ENCODE measurements around the gene INHBA. TPM values are rescaled to one million over a fixed set of nuclear protein-coding genes. Genes with fewer than 3 reads are reported as not detected.

Gene INHBA
- total RNA-seq, 5 donors from 2014 or later (not counting 1 experiment from before 2014, with no cell fraction given), result 0.09 to 0.16 TPM; not detected in 3

DNA sequence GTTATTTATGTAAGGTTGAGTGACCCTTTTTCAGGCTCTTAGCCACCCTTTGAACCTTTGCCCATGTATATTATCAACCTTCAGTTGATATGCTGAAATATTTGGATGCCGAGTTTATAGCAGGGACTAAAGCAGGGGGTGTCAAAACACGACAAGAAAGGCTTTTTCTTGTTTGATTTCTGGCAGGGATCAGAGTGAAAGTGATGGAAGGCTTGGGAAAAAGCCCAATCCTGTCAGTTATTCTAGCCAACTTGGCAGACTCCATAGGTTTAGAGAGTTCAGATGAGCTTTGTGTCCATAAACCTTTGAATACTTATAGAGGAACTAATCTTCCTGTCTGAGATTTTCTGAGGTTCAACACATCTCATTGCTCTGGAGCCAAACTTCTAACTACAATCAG lies 47.5 kb downstream of the INHBA start:
- no peaks in the 10 kb centered on the region for H3K4me1 Mint-ChIP-seq
- DNase-seq (no peak), ATAC-seq (replicated peaks in 1 of 4) (no peak)
- Histone ChIP-seq H3K27me3 (replicated peaks in 1 of 2; ENCODE audit: control insufficient read depth in 2 of 2, extremely low read depth in 1 of 2, insufficient read depth in 2 of 2, low read length in 1 of 2) (no peaks in the 10 kb centered on the region), H3K4me1 (ENCODE audit: control insufficient read depth in 1 of 2, extremely low read depth in 1 of 2, insufficient read depth in 2 of 2, low read length in 2 of 2) (no peaks in the 10 kb centered on the region), H3K4me3 (ENCODE audit: control insufficient read depth in 1 of 2, extremely low read depth in 1 of 2, low read length in 1 of 2) (no peak overlapping the region), H3K36me3 (ENCODE audit: control insufficient read depth in 2 of 2, extremely low read depth in 1 of 2, insufficient read depth in 1 of 2, low read length in 1 of 2) (no peaks in the 10 kb centered on the region), H3K27ac (ENCODE audit: low read length) (no peak overlapping the region), H3K9me3 (no peaks in the 10 kb centered on the region)
- H3K9me3 Mint-ChIP-seq, result no peaks in the 10 kb centered on the region
- CTCF ChIA-PET, result no interaction called here
- no peaks in the 10 kb centered on the region for H3K36me3 Mint-ChIP-seq
- no peak overlapping the region for H3K27ac Mint-ChIP-seq
- WGBS (ENCODE audit: insufficient coverage), result 79% methylated on average over 2 of the region's 2 CpGs
- H3K27me3 Mint-ChIP-seq, result no peaks in the 10 kb centered on the region
- POLR2A ChIA-PET, result no interaction called here
- H3K4me3 Mint-ChIP-seq, result no peak overlapping the region

DNA sequence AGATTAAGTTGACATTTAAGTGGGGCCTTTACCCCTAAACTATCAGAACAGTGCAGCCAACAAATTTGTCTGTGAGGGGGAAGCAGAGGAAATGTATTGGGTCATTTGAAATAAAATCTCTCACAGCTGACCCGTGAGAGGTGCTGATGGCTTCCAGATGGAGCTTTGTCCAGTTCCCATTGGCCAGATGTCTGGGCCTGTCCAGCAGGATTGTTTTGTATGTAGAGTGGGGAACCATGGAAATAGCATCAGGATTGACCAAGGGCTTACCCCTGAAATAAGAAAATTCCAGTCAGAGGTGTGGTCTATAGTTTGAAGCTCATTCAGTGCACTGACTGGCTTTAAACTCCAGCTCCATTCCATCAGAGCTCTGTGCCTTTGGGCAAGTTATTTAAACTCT lies 50.6 kb downstream of the INHBA start:
- Mint-ChIP-seq H3K4me3 (no peak overlapping the region), H3K9me3 (peaks cover 0 to 3% (median 0%) of the 10 kb centered on the region in 3 donors), H3K27ac (no peak overlapping the region), H3K27me3 (no peaks in the 10 kb centered on the region), H3K36me3 (no peaks in the 10 kb centered on the region), H3K4me1 (no peaks in the 10 kb centered on the region)
- ATAC-seq (replicated peaks in 1 of 4) (no peak), DNase-seq (no peak)
- no peaks in the 10 kb centered on the region for H3K9me3 ChIP-seq
- ChIA-PET POLR2A (no interaction called here), CTCF (no interaction called here)
- no peaks in the 10 kb centered on the region for H3K36me3 ChIP-seq (ENCODE audit: control insufficient read depth in 2 of 2, extremely low read depth in 1 of 2, insufficient read depth in 1 of 2, low read length in 1 of 2)
- no peak overlapping the region for H3K27ac ChIP-seq (ENCODE audit: low read length)
- H3K4me1 ChIP-seq (ENCODE audit: control insufficient read depth in 1 of 2, extremely low read depth in 1 of 2, insufficient read depth in 2 of 2, low read length in 2 of 2), result no peaks in the 10 kb centered on the region
- H3K4me3 ChIP-seq (ENCODE audit: control insufficient read depth in 1 of 2, extremely low read depth in 1 of 2, low read length in 1 of 2), result no peak overlapping the region
- no peaks in the 10 kb centered on the region for H3K27me3 ChIP-seq (replicated peaks in 1 of 2; ENCODE audit: control insufficient read depth in 2 of 2, extremely low read depth in 1 of 2, insufficient read depth in 2 of 2, low read length in 1 of 2)
- no CpG with 5 or more reads among the region's 1 CpG for WGBS (ENCODE audit: insufficient coverage)

GRCh38 chr7:41648501-41648900 lies 54.4 kb downstream of the INHBA start:
- no peaks in the 10 kb centered on the region for H3K9me3 ChIP-seq
- POLR2A ChIA-PET, result no interaction called here
- Mint-ChIP-seq H3K9me3 (peaks cover 0 to 3% (median 3%) of the 10 kb centered on the region in 3 donors), H3K27ac (no peak overlapping the region), H3K27me3 (no peaks in the 10 kb centered on the region), H3K4me3 (no peak overlapping the region), H3K4me1 (no peaks in the 10 kb centered on the region), H3K36me3 (no peaks in the 10 kb centered on the region)
- H3K4me1 ChIP-seq (ENCODE audit: control insufficient read depth in 1 of 2, extremely low read depth in 1 of 2, insufficient read depth in 2 of 2, low read length in 2 of 2), result no peaks in the 10 kb centered on the region
- no peaks in the 10 kb centered on the region for H3K36me3 ChIP-seq (ENCODE audit: control insufficient read depth in 2 of 2, extremely low read depth in 1 of 2, insufficient read depth in 1 of 2, low read length in 1 of 2)
- 86% methylated on average over 1 of the region's 1 CpG for WGBS (ENCODE audit: insufficient coverage)
- H3K27me3 ChIP-seq (replicated peaks in 1 of 2; ENCODE audit: control insufficient read depth in 2 of 2, extremely low read depth in 1 of 2, insufficient read depth in 2 of 2, low read length in 1 of 2), result no peaks in the 10 kb centered on the region
- CTCF ChIA-PET, result no interaction called here
- no peak overlapping the region for H3K4me3 ChIP-seq (ENCODE audit: control insufficient read depth in 1 of 2, extremely low read depth in 1 of 2, low read length in 1 of 2)
- ATAC-seq (replicated peaks in 1 of 4) (no peak), DNase-seq (no peak)
- H3K27ac ChIP-seq (ENCODE audit: low read length), result no peak overlapping the region

DNA sequence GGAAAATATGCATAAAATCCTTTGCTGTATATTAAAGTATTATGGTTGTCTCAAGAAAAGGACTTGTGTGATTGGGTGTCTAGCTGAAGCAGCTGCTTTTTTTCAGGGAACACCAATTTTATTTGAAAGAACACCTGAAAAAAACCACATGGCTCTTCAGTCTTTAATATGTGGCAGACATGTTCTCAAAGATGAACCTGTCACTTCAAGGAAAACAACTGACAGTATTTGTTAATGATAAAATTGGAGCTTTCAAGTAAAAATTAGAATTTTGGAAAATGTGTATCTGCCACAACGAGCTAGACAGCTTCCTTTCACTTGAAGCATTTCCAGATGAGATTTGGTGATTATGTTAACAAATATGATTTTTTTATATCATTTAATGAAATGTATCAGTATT lies 59.3 kb downstream of the INHBA start:
- POLR2A ChIA-PET, result no interaction called here
- no peaks in the 10 kb centered on the region for H3K4me1 ChIP-seq (ENCODE audit: control insufficient read depth in 1 of 2, extremely low read depth in 1 of 2, insufficient read depth in 2 of 2, low read length in 2 of 2)
- Mint-ChIP-seq H3K36me3 (no peaks in the 10 kb centered on the region), H3K9me3 (peaks cover 0 to 11% (median 7%) of the 10 kb centered on the region in 3 donors), H3K4me1 (no peaks in the 10 kb centered on the region), H3K4me3 (no peak overlapping the region), H3K27me3 (no peaks in the 10 kb centered on the region), H3K27ac (no peak overlapping the region)
- no peak overlapping the region for H3K27ac ChIP-seq (ENCODE audit: low read length)
- ATAC-seq (replicated peaks in 1 of 4) (no peak), DNase-seq (no peak)
- no peaks in the 10 kb centered on the region for H3K27me3 ChIP-seq (replicated peaks in 1 of 2; ENCODE audit: control insufficient read depth in 2 of 2, extremely low read depth in 1 of 2, insufficient read depth in 2 of 2, low read length in 1 of 2)
- no peaks in the 10 kb centered on the region for H3K9me3 ChIP-seq
- WGBS (ENCODE audit: insufficient coverage), result no CpG with 5 or more reads among the region's 1 CpG
- no peak overlapping the region for H3K4me3 ChIP-seq (ENCODE audit: control insufficient read depth in 1 of 2, extremely low read depth in 1 of 2, low read length in 1 of 2)
- H3K36me3 ChIP-seq (ENCODE audit: control insufficient read depth in 2 of 2, extremely low read depth in 1 of 2, insufficient read depth in 1 of 2, low read length in 1 of 2), result no peaks in the 10 kb centered on the region
- CTCF ChIA-PET, result no interaction called here

GRCh38 chr7:41641665-41642014 lies 61.2 kb downstream of the INHBA start:
- DNase-seq, result no peak
- WGBS (ENCODE audit: insufficient coverage), result 90% methylated on average over 1 of the region's 2 CpGs
- CTCF ChIA-PET, result interaction anchor here in 1 of 2 donors (0.6 kb wide), 1 partner anchor 153 kb away, joined by 3 read pairs; no protein-coding TSS in a partner anchor
- Histone ChIP-seq H3K27me3 (replicated peaks in 1 of 2; ENCODE audit: control insufficient read depth in 2 of 2, extremely low read depth in 1 of 2, insufficient read depth in 2 of 2, low read length in 1 of 2) (no peaks in the 10 kb centered on the region), H3K4me1 (ENCODE audit: control insufficient read depth in 1 of 2, extremely low read depth in 1 of 2, insufficient read depth in 2 of 2, low read length in 2 of 2) (no peaks in the 10 kb centered on the region), H3K27ac (ENCODE audit: low read length) (no peak overlapping the region), H3K36me3 (ENCODE audit: control insufficient read depth in 2 of 2, extremely low read depth in 1 of 2, insufficient read depth in 1 of 2, low read length in 1 of 2) (no peaks in the 10 kb centered on the region), H3K9me3 (no peaks in the 10 kb centered on the region), H3K4me3 (ENCODE audit: control insufficient read depth in 1 of 2, extremely low read depth in 1 of 2, low read length in 1 of 2) (no peak overlapping the region)
- no peaks in the 10 kb centered on the region for H3K36me3 Mint-ChIP-seq
- H3K4me3 Mint-ChIP-seq, result no peak overlapping the region
- POLR2A ChIA-PET, result no interaction called here
- H3K27me3 Mint-ChIP-seq, result no peaks in the 10 kb centered on the region
- no peaks in the 10 kb centered on the region for H3K4me1 Mint-ChIP-seq
- H3K27ac Mint-ChIP-seq, result no peak overlapping the region
- H3K9me3 Mint-ChIP-seq, result peaks cover 0 to 8% (median 7%) of the 10 kb centered on the region in 3 donors
- ATAC-seq (replicated peaks in 1 of 4), result no peak

- no peak for DNase-seq
- no peaks in the 10 kb centered on the region for H3K27me3 ChIP-seq (replicated peaks in 1 of 2; ENCODE audit: control insufficient read depth in 2 of 2, extremely low read depth in 1 of 2, insufficient read depth in 2 of 2, low read length in 1 of 2)
- CTCF ChIA-PET, result no interaction called here
- ATAC-seq (replicated peaks in 1 of 4), result no peak
- POLR2A ChIA-PET, result no interaction called here
- H3K36me3 ChIP-seq (ENCODE audit: control insufficient read depth in 2 of 2, extremely low read depth in 1 of 2, insufficient read depth in 1 of 2, low read length in 1 of 2), result no peaks in the 10 kb centered on the region
- whole genome bisulfite sequencing (ENCODE audit: insufficient coverage), result 94% methylated on average over 3 of the region's 6 CpGs
- no peaks in the 10 kb centered on the region for H3K4me1 Mint-ChIP-seq
- no peak overlapping the region for H3K27ac ChIP-seq (ENCODE audit: low read length)
- H3K27me3 Mint-ChIP-seq, result no peaks in the 10 kb centered on the region
- H3K4me3 Mint-ChIP-seq, result no peak overlapping the region
- H3K4me1 ChIP-seq (ENCODE audit: control insufficient read depth in 1 of 2, extremely low read depth in 1 of 2, insufficient read depth in 2 of 2, low read length in 2 of 2), result no peaks in the 10 kb centered on the region
- no peak overlapping the region for H3K4me3 ChIP-seq (ENCODE audit: control insufficient read depth in 1 of 2, extremely low read depth in 1 of 2, low read length in 1 of 2)
- H3K27ac Mint-ChIP-seq, result no peak overlapping the region
- peaks cover 0 to 8% (median 7%) of the 10 kb centered on the region in 3 donors for H3K9me3 Mint-ChIP-seq
- H3K9me3 ChIP-seq, result no peaks in the 10 kb centered on the region
- H3K36me3 Mint-ChIP-seq, result no peaks in the 10 kb centered on the region
These were observed 61.8 kb downstream of the INHBA start for GRCh38 chr7:41641011-41641664.

GRCh38 chr7:41640487-41640886 lies 62.4 kb downstream of the INHBA start:
- Mint-ChIP-seq H3K27me3 (no peaks in the 10 kb centered on the region), H3K27ac (no peak overlapping the region), H3K4me3 (no peak overlapping the region), H3K36me3 (no peaks in the 10 kb centered on the region), H3K4me1 (no peaks in the 10 kb centered on the region), H3K9me3 (peaks cover 0 to 8% (median 7%) of the 10 kb centered on the region in 3 donors)
- Histone ChIP-seq H3K9me3 (no peaks in the 10 kb centered on the region), H3K4me3 (ENCODE audit: control insufficient read depth in 1 of 2, extremely low read depth in 1 of 2, low read length in 1 of 2) (no peak overlapping the region), H3K4me1 (ENCODE audit: control insufficient read depth in 1 of 2, extremely low read depth in 1 of 2, insufficient read depth in 2 of 2, low read length in 2 of 2) (no peaks in the 10 kb centered on the region), H3K36me3 (ENCODE audit: control insufficient read depth in 2 of 2, extremely low read depth in 1 of 2, insufficient read depth in 1 of 2, low read length in 1 of 2) (no peaks in the 10 kb centered on the region), H3K27me3 (replicated peaks in 1 of 2; ENCODE audit: control insufficient read depth in 2 of 2, extremely low read depth in 1 of 2, insufficient read depth in 2 of 2, low read length in 1 of 2) (no peaks in the 10 kb centered on the region), H3K27ac (ENCODE audit: low read length) (no peak overlapping the region)
- DNase-seq (no peak), ATAC-seq (replicated peaks in 1 of 4) (no peak)
- POLR2A ChIA-PET, result no interaction called here
- CTCF ChIA-PET, result no interaction called here
- WGBS (ENCODE audit: insufficient coverage), result 91% methylated on average over 5 of the region's 8 CpGs

Measured in T-cell (primary cell).